LHCN-M2 (cell line): ENCODE data around the gene ARID3C. TPM values are rescaled to one million over a fixed set of nuclear protein-coding genes. Genes with fewer than 3 reads are reported as not detected.
A peak's percentile ranks its signal among the peaks of the same experiment; 100 is the strongest.
"Not testable (repeated sequence)": the region's sequence is repeated elsewhere in the genome, so short reads cannot be mapped to it uniquely, and the experiment has no call there.

ENCODE experiments used
- DNase-seq: peaks from one replicate; pipeline ENCODE4 v3.0.0-alpha.2; 2012; ENCODE audit warnings: low read depth
- total RNA-seq: library from RNA; depleted of rRNA; stranded (reverse); fragments of >200 nt; gene quantifications from 2 replicates; pipeline ENCODE4 v1.2.3, GENCODE V29; 2014

ARID3C gene
- total RNA-seq, 1 experiment from 2014 or later, result 0.34 TPM

GRCh38 chr9:34652602-34653000 lies 23.7 kb upstream of the ARID3C start:
- no peak for DNase-seq

GRCh38 chr9:34651876-34652601 lies 23.2 kb upstream of the ARID3C start, which contains the start of gene IL11RA:
Gene IL11RA, plus strand, starts transcription at chr9:34652185. Its CDS starts 3,033 bp downstream, at chr9:34655218.
- DNase-seq, result peak; percentile 87

- no peak for DNase-seq
Measured at GRCh38 chr9:34651321-34651720, 22.5 kb upstream of the ARID3C start.

- DNase-seq, result peak; percentile 37
Measured at GRCh38 chr9:34650816-34651215, 21.9 kb upstream of the ARID3C start.

- DNase-seq, result no peak
Measured at GRCh38 chr9:34648673-34649072, 19.8 kb upstream of the ARID3C start.

- no peak for DNase-seq
Measured at GRCh38 chr9:34647651-34648050, 18.8 kb upstream of the ARID3C start.

GRCh38 chr9:34647084-34647403 lies 18.2 kb upstream of the ARID3C start:
- DNase-seq, result no peak

- peak; percentile 86 for DNase-seq
Measured at GRCh38 chr9:34646211-34647083, 17.6 kb upstream of the ARID3C start, which contains the start of gene GALT. Gene GALT, plus strand, starts transcription at chr9:34646675. Its CDS starts 30 bp downstream, at chr9:34646705.

- DNase-seq, result no peak
Measured at GRCh38 chr9:34644766-34645314, 16.0 kb upstream of the ARID3C start.

- DNase-seq, result no peak
Measured at GRCh38 chr9:34642679-34643078, 13.8 kb upstream of the ARID3C start.

GRCh38 chr9:34639322-34639721 lies 10.5 kb upstream of the ARID3C start:
- DNase-seq, result not testable (repeated sequence)

- DNase-seq, result no peak
Measured at GRCh38 chr9:34638138-34638445, 9.2 kb upstream of the ARID3C start.

- peak; percentile 90 for DNase-seq
Measured at GRCh38 chr9:34637356-34638137, 8.7 kb upstream of the ARID3C start, which contains the start of gene SIGMAR1. Gene SIGMAR1, minus strand, starts transcription at chr9:34637787. Its CDS starts 90 bp downstream, at chr9:34637697.

GRCh38 chr9:34636791-34637355 lies 8.0 kb upstream of the ARID3C start:
- no peak for DNase-seq

- no peak for DNase-seq
Measured at GRCh38 chr9:34635556-34635955, 6.7 kb upstream of the ARID3C start.

- DNase-seq, result no peak
Measured at GRCh38 chr9:34634551-34635248, 5.8 kb upstream of the ARID3C start.

GRCh38 chr9:34633851-34634550 lies 5.1 kb upstream of the ARID3C start:
- DNase-seq, result peak; percentile 48

- no peak for DNase-seq
Measured at GRCh38 chr9:34633166-34633565, 4.3 kb upstream of the ARID3C start.

- no peak for DNase-seq
Measured at GRCh38 chr9:34630402-34631154, 1.7 kb upstream of the ARID3C start.
